Measurements from ENCODE around the gene SIT1. TPM values are rescaled to one million over a fixed set of nuclear protein-coding genes. Genes with fewer than 3 reads are reported as not detected.

The SIT1 gene
- polyA plus RNA-seq, 3 donors = 0.27 to 0.48 (median 0.28) TPM

Other genes with a start within 250 kb of the SIT1 start
- gene RUSC2, start 160.8 kb downstream of the SIT1 start, polyA plus RNA-seq (ENCODE audit: insufficient read length in 3 of 3) = 10 to 100 TPM; 16.1 to 20.9 (median 19.4) TPM
- gene TESK1, start 45.7 kb downstream of the SIT1 start, polyA plus RNA-seq (ENCODE audit: insufficient read length in 3 of 3) = 10 to 100 TPM; 36.0 to 42.5 (median 38.5) TPM
- gene CD72, start 32.5 kb downstream of the SIT1 start, polyA plus RNA-seq (ENCODE audit: insufficient read length in 3 of 3) = 1 to 10 TPM; 2.4 to 3.9 (median 2.7) TPM
- 1 to 10 TPM in 1 of 3 donors, not detected in 2; 1.9 TPM for gene RMRP, start 7.1 kb upstream of the SIT1 start, polyA plus RNA-seq (ENCODE audit: insufficient read length in 3 of 3)
- 10 to 100 TPM; 14.2 to 22.3 (median 18.6) TPM for gene CCDC107, start 7.4 kb upstream of the SIT1 start, polyA plus RNA-seq (ENCODE audit: insufficient read length in 3 of 3)
- 10 to 100 TPM in 1 of 3 donors, 1 to 10 TPM in 2; 9.3 to 11.5 (median 10.0) TPM for gene ARHGEF39, start 14.3 kb upstream of the SIT1 start, polyA plus RNA-seq (ENCODE audit: insufficient read length in 3 of 3)
- gene CA9, start 23.0 kb upstream of the SIT1 start, polyA plus RNA-seq (ENCODE audit: insufficient read length in 3 of 3) = 1 to 10 TPM in 1 of 3 donors, under 1 TPM in 2; 0.85 to 1.1 (median 0.93) TPM
- gene TPM2, start 39.0 kb upstream of the SIT1 start, polyA plus RNA-seq (ENCODE audit: insufficient read length in 3 of 3) = 100 to 1,000 TPM; 149 to 194 (median 156) TPM
- 100 to 1,000 TPM; 150 to 192 (median 174) TPM for gene TLN1, start 81.3 kb upstream of the SIT1 start, polyA plus RNA-seq (ENCODE audit: insufficient read length in 3 of 3)
- 10 to 100 TPM; 37.4 to 40.2 (median 39.3) TPM for gene CREB3, start 81.7 kb upstream of the SIT1 start, polyA plus RNA-seq (ENCODE audit: insufficient read length in 3 of 3)
- 100 to 1,000 TPM in 2 of 3 donors, 10 to 100 TPM in 1; 96.9 to 126 (median 107) TPM for gene GBA2, start 98.3 kb upstream of the SIT1 start, polyA plus RNA-seq (ENCODE audit: insufficient read length in 3 of 3)
- 10 to 100 TPM; 28.8 to 30.3 (median 29.0) TPM for gene RGP1, start 98.4 kb upstream of the SIT1 start, polyA plus RNA-seq (ENCODE audit: insufficient read length in 3 of 3)
- 1 to 10 TPM in 1 of 3 donors, not detected in 2; 1.1 TPM for gene MSMP, start 103.3 kb upstream of the SIT1 start, polyA plus RNA-seq (ENCODE audit: insufficient read length in 3 of 3)
- 10 to 100 TPM; 32.0 to 38.0 (median 33.7) TPM for gene NPR2, start 140.7 kb upstream of the SIT1 start, polyA plus RNA-seq (ENCODE audit: insufficient read length in 3 of 3)
- 1 to 10 TPM; 4.8 to 8.6 (median 6.5) TPM for gene SPAG8, start 161.3 kb upstream of the SIT1 start, polyA plus RNA-seq (ENCODE audit: insufficient read length in 3 of 3)
- 10 to 100 TPM; 50.5 to 60.3 (median 58.2) TPM for gene HINT2, start 164.1 kb upstream of the SIT1 start, polyA plus RNA-seq (ENCODE audit: insufficient read length in 3 of 3)
- under 1 TPM in 2 of 3 donors, not detected in 1; 0.10 to 0.26 TPM for gene FAM221B, start 177.8 kb upstream of the SIT1 start, polyA plus RNA-seq (ENCODE audit: insufficient read length in 3 of 3)
- gene TMEM8B, start 178.3 kb upstream of the SIT1 start, polyA plus RNA-seq (ENCODE audit: insufficient read length in 3 of 3) = 10 to 100 TPM; 24.4 to 36.4 (median 28.9) TPM
- under 1 TPM in 1 of 3 donors, not detected in 2; 0.11 TPM for gene OR13J1, start 219.5 kb upstream of the SIT1 start, polyA plus RNA-seq (ENCODE audit: insufficient read length in 3 of 3)

Measured in renal cortex interstitium (tissue), 3 donors.